ENCODE measurements around the gene RNF19B.

Gene RNF19B

GRCh38 chr1:33000427-33001026 lies 35.9 kb upstream of the RNF19B start:
- TF ChIP-seq CTCF (IDR thresholded peaks at IDR 0.05), result no peak

GRCh38 chr1:32998997-32999396 lies 34.4 kb upstream of the RNF19B start:
- TF ChIP-seq CTCF (IDR thresholded peaks at IDR 0.05), result no peak

GRCh38 chr1:32998064-32998463 lies 33.5 kb upstream of the RNF19B start:
- no peak for TF ChIP-seq CTCF (IDR thresholded peaks at IDR 0.05)

- no peak for TF ChIP-seq CTCF (IDR thresholded peaks at IDR 0.05)
Observed at GRCh38 chr1:32997381-32997891, 32.8 kb upstream of the RNF19B start.

- TF ChIP-seq CTCF (IDR thresholded peaks at IDR 0.05), result no peak
Observed at GRCh38 chr1:32992489-32993323, 28.1 kb upstream of the RNF19B start.

GRCh38 chr1:32991819-32992488 lies 27.3 kb upstream of the RNF19B start:
- TF ChIP-seq CTCF (IDR thresholded peaks at IDR 0.05), result no peak

GRCh38 chr1:32991386-32991785 lies 26.8 kb upstream of the RNF19B start:
- no peak for TF ChIP-seq CTCF (IDR thresholded peaks at IDR 0.05)
